Chondrocyte (in vitro differentiated cells): ENCODE measurements around the gene IGSF1. TPM values are rescaled to one million over a fixed set of nuclear protein-coding genes. Genes with fewer than 3 reads are reported as not detected.

ENCODE experiments used
- DNase-seq: peaks from one replicate; pipeline ENCODE4 v3.0.0; 2021; ENCODE audit warnings: mixed read lengths, low spot score
- H3K27ac Mint-ChIP-seq: one replicate; pipeline ENCODE4 v1.8.0; 2021; ENCODE audit warnings: mild to moderate bottlenecking, moderate library complexity, mixed read lengths; ENCODE audit not compliant: unreplicated experiment
- H3K27me3 Mint-ChIP-seq: 2 replicates; pipeline ENCODE4 v1.8.0; 2021; ENCODE audit warnings: low read depth, mixed read lengths
- H3K36me3 Mint-ChIP-seq: 2 replicates; pipeline ENCODE4 v1.8.0; 2021; ENCODE audit warnings: low read depth, mixed read lengths
- H3K4me1 Mint-ChIP-seq: 2 replicates; pipeline ENCODE4 v1.8.0; 2021; ENCODE audit warnings: low read depth, mild to moderate bottlenecking, mixed read lengths
- H3K4me3 Mint-ChIP-seq: one replicate; pipeline ENCODE4 v1.8.0; 2021; ENCODE audit warnings: mild to moderate bottlenecking, moderate library complexity, mixed read lengths; ENCODE audit not compliant: unreplicated experiment
- H3K9me3 Mint-ChIP-seq: 2 replicates; pipeline ENCODE4 v1.8.0; 2021; ENCODE audit warnings: low read depth, mixed read lengths
- CTCF ChIP-seq: fragments of 200-600 bp; sonication (generic); IDR thresholded peaks from 2 replicates; pipeline ENCODE4 v1.5.0; 2021; ENCODE audit warnings: antibody characterized with exemption, mild to moderate bottlenecking, moderate library complexity
- total RNA-seq: library from RNA; stranded (reverse); gene quantifications from 3 replicates; pipeline ENCODE4 v1.2.1, GENCODE V29; 2021

Gene IGSF1
- total RNA-seq, 1 donor from 2014 or later: 3.5 TPM

- no peak for TF ChIP-seq CTCF
Observed at GRCh38 chrX:131239057-131239456, 50.0 kb downstream of the IGSF1 start.

GRCh38 chrX:131237363-131237762 lies 51.7 kb downstream of the IGSF1 start:
- H3K36me3 Mint-ChIP-seq: no peaks in the 10 kb centered on the region

More at GRCh38 chrX:131239057-131239456, 50.0 kb downstream of the IGSF1 start:
- no peak overlapping the region for H3K4me3 Mint-ChIP-seq
- no peaks in the 10 kb centered on the region for H3K36me3 Mint-ChIP-seq
- DNase-seq: no peak
- no peak overlapping the region for H3K27ac Mint-ChIP-seq
- H3K4me1 Mint-ChIP-seq: no peaks in the 10 kb centered on the region
- H3K9me3 Mint-ChIP-seq: no peaks in the 10 kb centered on the region
- H3K27me3 Mint-ChIP-seq: peaks cover 2% of the 10 kb centered on the region

GRCh38 chrX:131235768-131236545 lies 53.1 kb downstream of the IGSF1 start:
- no peak overlapping the region for H3K27ac Mint-ChIP-seq
- TF ChIP-seq CTCF: no peak
- H3K9me3 Mint-ChIP-seq: no peaks in the 10 kb centered on the region
- no peaks in the 10 kb centered on the region for H3K36me3 Mint-ChIP-seq
- peaks cover 2% of the 10 kb centered on the region for H3K27me3 Mint-ChIP-seq
- H3K4me3 Mint-ChIP-seq: no peak overlapping the region
- H3K4me1 Mint-ChIP-seq: no peaks in the 10 kb centered on the region
- no peak for DNase-seq

More at GRCh38 chrX:131237363-131237762, 51.7 kb downstream of the IGSF1 start:
- H3K4me3 Mint-ChIP-seq: no peak overlapping the region
- H3K27ac Mint-ChIP-seq: no peak overlapping the region
- H3K27me3 Mint-ChIP-seq: peaks cover 2% of the 10 kb centered on the region
- no peak for DNase-seq
- no peak for TF ChIP-seq CTCF
- no peaks in the 10 kb centered on the region for H3K4me1 Mint-ChIP-seq
- no peaks in the 10 kb centered on the region for H3K9me3 Mint-ChIP-seq

DNA sequence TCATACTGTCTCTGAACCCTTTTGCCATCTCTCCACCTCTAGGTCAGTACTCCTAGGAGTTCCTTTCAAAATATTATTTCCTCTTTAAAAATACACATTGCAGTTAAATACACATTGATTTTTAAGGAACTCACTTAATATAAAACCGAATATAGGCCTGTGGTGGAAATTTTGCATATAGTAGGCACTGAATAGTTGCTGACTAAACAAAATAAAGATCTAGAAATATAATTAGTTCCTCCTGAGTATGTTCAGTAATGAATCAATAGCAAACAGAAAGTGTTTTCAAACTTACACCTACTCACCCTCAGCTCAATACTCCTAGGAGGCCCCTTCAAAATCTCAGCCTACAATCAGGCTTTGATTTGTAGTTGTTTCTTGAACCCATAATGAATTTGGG lies 61.5 kb downstream of the IGSF1 start:
- Mint-ChIP-seq H3K27me3 (no peaks in the 10 kb centered on the region), H3K27ac (no peak overlapping the region), H3K36me3 (no peaks in the 10 kb centered on the region), H3K9me3 (no peaks in the 10 kb centered on the region), H3K4me3 (no peak overlapping the region), H3K4me1 (no peaks in the 10 kb centered on the region)
- DNase-seq: no peak
- no peak for TF ChIP-seq CTCF

DNA sequence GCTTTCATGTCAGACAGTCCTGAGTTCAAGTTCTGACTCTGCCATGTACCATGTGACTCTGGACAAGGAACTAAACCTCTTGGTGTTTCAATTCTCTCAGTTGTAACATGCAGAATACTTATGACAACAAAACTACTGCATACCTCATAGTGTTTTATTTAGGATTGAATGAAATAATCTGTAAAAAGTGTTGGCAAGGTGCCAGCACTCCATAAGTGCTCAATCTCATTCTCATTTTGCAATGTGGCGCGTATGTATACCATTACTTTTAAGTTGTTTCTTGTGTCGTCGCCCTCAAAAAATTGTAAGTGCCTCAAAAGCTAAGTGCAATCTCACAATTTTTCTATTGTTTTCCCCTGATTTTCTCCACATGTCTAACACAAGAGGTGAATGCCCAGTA lies 62.5 kb downstream of the IGSF1 start:
- H3K36me3 Mint-ChIP-seq: no peaks in the 10 kb centered on the region
- TF ChIP-seq CTCF: no peak
- H3K4me3 Mint-ChIP-seq: no peak overlapping the region

More for the DNA sequence above, 62.5 kb downstream of the IGSF1 start:
- H3K27me3 Mint-ChIP-seq: no peaks in the 10 kb centered on the region
- no peak overlapping the region for H3K27ac Mint-ChIP-seq
- H3K9me3 Mint-ChIP-seq: no peaks in the 10 kb centered on the region
- DNase-seq: no peak
- H3K4me1 Mint-ChIP-seq: peaks cover 4% of the 10 kb centered on the region
